NCI-H2196 (cell line): ENCODE measurements around the gene IL6.
"Not testable (repeated sequence)": the region's sequence is repeated elsewhere in the genome, so short reads cannot be mapped to it uniquely, and the experiment has no call there.

ENCODE experiments used
- DNase-seq: peaks from one replicate; lab custom pipeline; 2025; ENCODE audit not compliant: unreplicated experiment; lab: John Stamatoyannopoulos, UW

IL6 gene

DNA sequence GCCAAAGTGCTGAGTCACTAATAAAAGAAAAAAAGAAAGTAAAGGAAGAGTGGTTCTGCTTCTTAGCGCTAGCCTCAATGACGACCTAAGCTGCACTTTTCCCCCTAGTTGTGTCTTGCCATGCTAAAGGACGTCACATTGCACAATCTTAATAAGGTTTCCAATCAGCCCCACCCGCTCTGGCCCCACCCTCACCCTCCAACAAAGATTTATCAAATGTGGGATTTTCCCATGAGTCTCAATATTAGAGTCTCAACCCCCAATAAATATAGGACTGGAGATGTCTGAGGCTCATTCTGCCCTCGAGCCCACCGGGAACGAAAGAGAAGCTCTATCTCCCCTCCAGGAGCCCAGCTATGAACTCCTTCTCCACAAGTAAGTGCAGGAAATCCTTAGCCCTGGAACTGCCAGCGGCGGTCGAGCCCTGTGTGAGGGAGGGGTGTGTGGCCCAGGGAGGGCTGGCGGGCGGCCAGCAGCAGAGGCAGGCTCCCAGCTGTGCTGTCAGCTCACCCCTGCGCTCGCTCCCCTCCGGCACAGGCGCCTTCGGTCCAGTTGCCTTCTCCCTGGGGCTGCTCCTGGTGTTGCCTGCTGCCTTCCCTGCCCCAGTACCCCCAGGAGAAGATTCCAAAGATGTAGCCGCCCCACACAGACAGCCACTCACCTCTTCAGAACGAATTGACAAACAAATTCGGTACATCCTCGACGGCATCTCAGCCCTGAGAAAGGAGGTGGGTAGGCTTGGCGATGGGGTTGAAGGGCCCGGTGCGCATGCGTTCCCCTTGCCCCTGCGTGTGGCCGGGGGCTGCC lies at the start of gene IL6:
Gene IL6 (plus strand): TSS at position 294 of the 807 bp plus-strand sequence. CDS start 63 bp downstream, at position 357.
- peak; percentile 1 for DNase-seq

DNA sequence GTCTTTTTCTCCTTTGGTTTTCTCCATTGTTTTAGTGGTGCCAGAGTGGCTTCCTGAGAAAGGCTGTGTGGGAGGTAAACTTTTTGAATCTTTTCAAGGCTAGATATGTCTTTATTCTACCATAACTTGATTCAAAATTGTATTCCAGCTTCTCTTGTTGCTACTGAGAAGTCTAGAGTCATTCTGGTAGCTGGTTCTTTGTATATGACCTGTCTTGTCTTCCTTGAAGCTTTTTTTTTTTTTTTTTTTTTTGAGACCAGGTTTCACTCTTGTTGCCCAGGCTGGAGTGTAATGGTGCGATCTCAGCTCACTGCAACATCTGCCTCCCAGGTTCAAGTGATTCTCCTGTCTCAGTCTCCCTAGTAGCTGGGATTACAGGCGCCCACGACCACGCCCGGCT lies 49.7 kb upstream of the IL6 start:
- not testable (repeated sequence) for DNase-seq

DNA sequence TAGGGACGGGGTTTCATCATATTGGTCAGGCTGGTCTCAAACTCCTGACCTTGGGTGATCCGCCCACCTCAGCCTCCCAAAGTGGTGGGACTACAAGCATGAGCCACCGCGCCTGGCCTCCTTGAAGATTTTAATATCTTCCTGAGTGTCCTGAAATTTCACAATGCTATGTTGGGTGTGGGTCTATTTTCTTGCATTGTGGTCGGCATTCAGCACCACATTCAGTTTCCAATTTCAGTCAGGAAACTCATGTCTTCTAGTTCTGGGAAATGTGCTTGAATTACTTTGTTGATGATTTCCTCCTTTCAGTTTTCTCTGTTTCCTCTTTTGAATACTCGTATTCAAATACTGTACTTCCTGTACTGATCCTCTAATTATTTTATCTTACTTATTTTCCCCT lies 49.3 kb upstream of the IL6 start:
- DNase-seq = no peak

DNA sequence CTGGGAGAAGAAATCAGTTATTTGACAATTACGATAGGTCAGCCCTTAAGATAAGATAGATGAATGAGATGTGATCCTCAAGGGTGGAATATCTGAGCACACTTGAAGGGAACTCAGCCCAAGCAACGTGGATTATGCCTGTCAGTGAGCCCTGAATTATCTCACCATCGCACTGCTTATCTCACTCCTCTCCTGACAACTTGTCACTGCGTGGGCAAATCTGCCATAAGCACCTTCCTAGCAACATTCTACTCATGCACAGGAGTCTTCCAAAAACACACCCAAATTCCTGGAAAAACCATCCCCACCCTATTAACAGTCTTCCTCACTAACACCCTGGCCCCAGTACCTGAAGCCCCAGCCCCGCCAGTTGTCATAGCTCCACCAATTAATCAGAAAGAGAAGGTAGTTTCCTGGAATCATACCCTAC lies 46.5 kb upstream of the IL6 start:
- no peak for DNase-seq

DNA sequence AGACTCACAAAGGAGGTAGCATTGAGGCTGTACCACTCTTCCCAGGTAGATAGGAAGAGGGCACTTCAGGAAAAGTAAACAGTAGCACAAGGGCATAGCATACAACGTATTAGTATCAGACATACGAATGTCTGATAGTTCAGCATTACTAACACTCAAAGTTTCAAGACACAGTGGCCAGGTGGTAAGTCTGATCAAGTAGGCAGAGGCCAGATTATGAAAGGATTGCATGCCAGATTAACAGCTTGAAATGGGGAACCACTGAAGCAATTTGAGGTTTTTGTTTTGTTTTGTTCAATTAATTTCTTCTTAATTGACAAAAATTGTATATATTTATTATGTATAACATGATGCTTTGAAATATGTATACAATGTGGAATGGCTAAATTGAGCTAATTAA lies 45.7 kb upstream of the IL6 start:
- no peak for DNase-seq

DNA sequence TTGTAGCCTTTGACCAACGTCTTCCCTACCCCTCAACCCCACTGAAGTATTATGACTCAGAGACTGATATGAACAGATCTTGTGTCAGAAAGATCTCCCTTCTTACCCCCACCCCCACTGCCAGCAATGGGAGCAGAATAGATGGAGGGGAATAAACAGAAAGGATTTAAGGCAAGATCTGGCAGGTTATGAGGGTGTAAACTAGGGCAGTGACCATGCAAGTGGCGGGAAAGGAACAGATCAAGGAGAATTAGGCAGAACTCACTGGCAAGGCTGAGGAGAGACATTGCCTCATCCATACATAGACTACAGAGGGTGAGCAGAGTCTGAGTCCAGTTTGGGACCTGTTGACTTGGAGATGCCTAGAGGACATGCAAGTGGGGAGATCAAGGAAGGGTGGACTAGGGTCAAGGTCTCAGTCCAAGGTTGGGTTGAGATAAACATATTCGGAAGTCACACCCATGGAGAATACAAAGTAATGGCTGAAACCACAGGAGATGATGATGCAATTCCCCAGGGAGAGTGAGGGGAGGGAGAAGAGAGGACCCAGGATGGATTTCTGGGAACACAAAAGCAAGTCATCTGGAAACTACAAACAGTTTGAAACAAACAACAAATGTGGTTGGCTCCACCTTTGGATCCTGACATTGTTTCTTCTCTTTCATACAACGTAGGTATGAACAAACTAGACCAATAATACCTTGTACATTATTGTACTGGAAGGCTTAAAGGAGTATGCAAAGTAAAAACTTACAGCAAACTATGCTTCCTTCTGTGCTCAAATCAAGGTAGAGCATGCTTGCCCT lies 44.9 kb upstream of the IL6 start:
- no peak for DNase-seq

DNA sequence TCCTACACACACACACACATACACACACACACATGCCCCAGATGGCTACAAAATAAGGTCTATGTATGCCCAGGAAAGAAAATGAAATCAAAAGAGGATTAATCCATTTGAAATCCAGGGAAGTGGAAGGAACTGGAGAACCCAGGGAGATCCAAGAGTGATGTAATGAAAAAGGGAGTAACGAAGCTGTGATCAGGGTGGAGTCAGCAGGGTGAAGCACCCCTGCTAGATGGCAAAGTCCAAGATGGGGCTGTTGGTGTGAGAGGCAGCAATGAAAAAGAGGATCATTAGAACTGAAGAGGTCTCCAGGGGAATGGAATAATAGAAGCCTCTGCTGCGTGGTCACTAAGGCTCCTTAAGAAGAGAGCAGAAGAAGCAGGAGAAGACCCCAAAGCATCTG lies 43.6 kb upstream of the IL6 start:
- no peak for DNase-seq

GRCh38 chr7:22686620-22687019 lies 40.4 kb upstream of the IL6 start:
- no peak for DNase-seq

GRCh38 chr7:22688084-22688483 lies 38.9 kb upstream of the IL6 start:
- DNase-seq = no peak

- DNase-seq = not testable (repeated sequence)
Measured at GRCh38 chr7:22688934-22689333, 38.1 kb upstream of the IL6 start.

GRCh38 chr7:22694597-22695207 lies 32.3 kb upstream of the IL6 start:
- no peak for DNase-seq

DNA sequence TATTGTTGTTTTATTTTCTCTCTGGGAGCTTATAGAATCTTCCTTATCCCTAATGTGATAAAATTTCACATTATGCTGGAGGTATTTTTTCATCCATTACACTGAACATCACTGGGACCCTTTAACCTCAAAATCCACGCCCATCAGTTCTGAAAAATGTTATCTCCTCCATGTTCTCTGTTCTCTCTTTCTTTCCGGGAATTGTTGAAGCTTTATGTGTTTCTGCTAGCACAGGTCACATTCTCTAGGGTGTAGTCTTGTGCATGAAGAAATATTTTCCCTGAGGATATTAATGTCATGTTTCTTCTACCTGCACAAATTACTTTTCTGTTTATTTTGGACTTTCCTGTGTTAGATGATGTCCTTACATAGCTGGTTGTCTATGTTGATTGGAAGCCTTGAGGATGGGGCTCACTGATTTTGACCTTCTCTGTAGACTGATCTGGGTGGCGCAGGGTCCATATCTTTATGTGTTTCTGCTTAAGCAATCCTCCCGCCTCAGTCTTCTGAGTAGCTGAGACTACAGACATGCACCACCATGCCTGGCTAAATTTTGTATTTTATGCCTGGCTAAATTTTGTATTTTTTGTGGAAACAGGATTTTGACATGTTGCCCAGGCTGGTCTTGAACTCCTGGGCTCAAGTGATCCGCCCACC lies 31.4 kb upstream of the IL6 start:
- no peak for DNase-seq

DNA sequence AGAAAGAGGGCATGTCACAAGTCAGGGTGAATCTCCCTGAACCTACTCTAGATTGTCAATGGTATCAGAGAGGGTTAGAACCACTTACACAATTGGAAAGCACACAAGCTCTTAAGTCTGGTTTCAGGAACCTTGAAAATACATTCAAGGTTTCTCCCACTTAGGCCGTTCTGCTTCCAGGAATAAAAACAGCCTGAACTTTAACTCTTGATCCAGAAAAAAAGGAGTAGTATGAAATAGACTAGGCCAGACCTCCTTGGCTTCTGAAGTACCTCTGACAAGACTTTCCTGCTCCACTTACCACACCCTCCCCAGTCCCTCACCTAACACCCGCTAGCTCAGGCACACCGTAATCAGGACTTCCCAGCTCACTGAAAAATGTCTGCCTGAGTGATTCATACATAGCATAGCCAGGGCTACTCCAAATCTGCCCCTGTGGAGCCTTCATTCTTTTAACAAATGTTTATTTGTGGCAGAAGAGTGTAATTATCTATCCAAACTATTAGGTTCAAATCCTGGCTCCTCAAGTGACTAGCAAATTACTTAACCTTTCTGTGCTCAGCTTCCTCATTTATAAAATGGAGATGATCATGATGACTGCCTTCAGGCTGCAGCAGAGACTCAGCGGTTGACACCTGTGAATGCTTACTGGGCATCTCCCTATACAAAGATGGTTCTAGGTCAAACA lies 30.3 kb upstream of the IL6 start:
- DNase-seq = no peak

DNA sequence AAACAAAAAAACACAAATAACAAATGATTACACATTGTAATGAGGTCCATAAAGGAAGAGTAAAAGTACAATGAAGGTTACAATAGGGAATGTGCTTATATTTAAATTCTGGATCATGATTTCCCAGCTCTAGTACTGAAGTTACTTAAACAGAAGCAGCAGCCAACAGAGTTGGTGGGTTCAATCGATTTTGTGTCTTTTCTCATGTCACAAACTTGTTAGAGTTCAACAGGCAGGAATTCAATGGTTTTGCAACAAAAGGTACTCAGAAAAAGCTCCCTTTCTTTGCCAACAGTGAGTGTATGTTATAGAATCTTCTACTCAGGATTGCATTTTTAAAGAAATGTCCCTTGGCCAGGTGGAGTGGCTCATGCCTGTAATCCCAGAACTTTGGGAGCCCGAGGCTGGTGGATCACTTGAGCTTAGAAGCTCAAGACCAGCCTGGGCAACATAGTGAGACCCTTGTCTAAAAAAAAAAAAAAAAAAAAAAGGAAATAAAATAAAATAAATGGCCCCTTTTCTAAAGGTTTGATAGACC lies 29.6 kb upstream of the IL6 start:
- DNase-seq = no peak

DNA sequence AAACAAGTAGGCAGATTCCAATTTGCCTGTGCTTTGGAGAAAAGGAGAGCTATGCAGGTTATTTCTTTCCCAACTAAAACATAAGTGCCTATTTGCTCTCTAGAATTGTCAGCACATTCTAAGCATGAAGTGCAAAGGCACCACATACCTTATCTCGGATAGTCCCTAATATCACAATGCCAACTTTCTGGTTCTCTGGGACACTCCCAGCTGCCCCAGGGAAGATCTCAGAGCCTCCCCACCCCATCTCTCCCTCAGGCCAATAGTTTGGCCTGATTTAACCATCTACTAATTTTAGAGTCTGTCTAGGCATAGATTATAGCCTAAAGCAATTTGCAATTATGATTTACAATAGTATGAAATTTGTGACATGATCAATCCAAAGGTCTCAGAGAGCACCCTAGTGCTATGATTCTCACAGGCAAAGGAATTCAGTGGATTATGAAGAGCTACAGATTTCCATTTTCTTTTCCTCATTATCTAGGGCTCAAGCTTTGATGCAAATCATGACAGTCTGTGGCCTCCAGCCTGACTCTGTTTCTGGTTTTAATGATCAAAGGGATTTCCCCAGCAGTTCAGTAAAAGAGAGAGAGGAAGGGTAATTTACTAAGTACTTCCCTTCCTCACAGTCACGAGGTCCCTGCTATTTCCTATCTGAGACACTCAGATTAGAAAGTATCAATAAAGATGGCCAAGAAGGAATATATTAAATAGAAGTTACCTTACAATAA lies 29.0 kb upstream of the IL6 start:
- no peak for DNase-seq

DNA sequence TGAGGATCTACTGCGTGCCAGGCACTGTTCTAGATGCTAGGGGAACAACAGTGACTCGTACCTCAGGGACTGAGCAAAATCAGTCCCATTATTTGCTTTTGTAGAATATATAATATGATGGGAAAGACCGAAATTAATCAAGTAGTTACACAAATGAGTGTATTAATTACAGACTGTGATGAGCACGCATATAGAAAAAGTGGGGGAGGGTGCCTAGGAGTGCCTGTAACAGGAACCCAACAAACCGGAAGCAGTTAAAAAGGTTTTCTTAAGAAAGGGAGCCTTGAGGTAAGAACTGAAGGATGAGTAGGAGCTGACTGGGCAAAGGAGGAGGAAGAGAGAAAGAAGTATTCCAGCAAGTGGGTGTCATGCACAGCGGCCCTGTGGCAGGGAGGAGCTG lies 28.2 kb upstream of the IL6 start:
- DNase-seq = no peak

- no peak for DNase-seq
Measured at GRCh38 chr7:22700559-22701002, 26.4 kb upstream of the IL6 start.

- no peak for DNase-seq
Measured at GRCh38 chr7:22702516-22702915, 24.5 kb upstream of the IL6 start.

GRCh38 chr7:22703107-22703855 lies 23.7 kb upstream of the IL6 start:
- DNase-seq = not testable (repeated sequence)
